Measurements from ENCODE around the gene GABRG3. TPM values are rescaled to one million over a fixed set of nuclear protein-coding genes. Genes with fewer than 3 reads are reported as not detected.

Gene GABRG3
- total RNA-seq, 1 experiment from 2014 or later: not detected

DNA sequence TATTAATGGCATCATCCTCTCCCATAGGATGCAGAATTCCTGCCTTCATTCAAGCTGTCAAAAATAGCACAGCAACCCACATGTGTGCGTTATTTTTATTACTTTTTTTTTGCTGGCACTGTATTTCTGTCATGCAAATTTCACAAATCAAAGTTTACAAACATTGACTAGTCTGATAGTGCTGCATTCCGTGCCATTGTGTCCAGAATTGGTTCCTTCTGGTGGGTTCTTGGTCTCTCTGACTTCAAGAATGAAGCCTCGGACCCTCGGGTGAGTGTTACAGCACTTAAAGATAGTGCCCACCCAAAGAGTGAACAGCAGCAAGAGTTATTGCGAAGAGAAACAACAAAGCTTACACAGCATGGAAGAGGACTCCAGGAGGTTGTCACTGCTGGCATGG is 490.2 kb downstream of the GABRG3 start:
- Mint-ChIP-seq H3K27me3 (ENCODE audit: unreplicated experiment) (no peaks in the 10 kb centered on the region), H3K4me1 (ENCODE audit: low read depth, unreplicated experiment) (no peaks in the 10 kb centered on the region), H3K36me3 (ENCODE audit: insufficient read depth, unreplicated experiment) (no peaks in the 10 kb centered on the region), H3K9me3 (ENCODE audit: low read depth, unreplicated experiment) (peaks cover 5% of the 10 kb centered on the region), H3K4me3 (ENCODE audit: low read depth, unreplicated experiment) (no peak overlapping the region), H3K27ac (ENCODE audit: unreplicated experiment) (no peak overlapping the region)
- CTCF ChIA-PET: no interaction called here
- intact Hi-C loops (cut with micrococcal nuclease; ENCODE audit: unreplicated experiment): no loop called here
- DNase-seq: no peak
- BruUV-seq (replicated peaks): no TSS peak
- TF ChIP-seq, protein P1, sequence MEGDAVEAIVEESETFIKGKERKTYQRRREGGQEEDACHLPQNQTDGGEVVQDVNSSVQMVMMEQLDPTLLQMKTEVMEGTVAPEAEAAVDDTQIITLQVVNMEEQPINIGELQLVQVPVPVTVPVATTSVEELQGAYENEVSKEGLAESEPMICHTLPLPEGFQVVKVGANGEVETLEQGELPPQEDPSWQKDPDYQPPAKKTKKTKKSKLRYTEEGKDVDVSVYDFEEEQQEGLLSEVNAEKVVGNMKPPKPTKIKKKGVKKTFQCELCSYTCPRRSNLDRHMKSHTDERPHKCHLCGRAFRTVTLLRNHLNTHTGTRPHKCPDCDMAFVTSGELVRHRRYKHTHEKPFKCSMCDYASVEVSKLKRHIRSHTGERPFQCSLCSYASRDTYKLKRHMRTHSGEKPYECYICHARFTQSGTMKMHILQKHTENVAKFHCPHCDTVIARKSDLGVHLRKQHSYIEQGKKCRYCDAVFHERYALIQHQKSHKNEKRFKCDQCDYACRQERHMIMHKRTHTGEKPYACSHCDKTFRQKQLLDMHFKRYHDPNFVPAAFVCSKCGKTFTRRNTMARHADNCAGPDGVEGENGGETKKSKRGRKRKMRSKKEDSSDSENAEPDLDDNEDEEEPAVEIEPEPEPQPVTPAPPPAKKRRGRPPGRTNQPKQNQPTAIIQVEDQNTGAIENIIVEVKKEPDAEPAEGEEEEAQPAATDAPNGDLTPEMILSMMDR (IDR thresholded peaks at IDR 0.05; ENCODE audit: unreplicated experiment): no peak

- H3K4me1 Mint-ChIP-seq (ENCODE audit: low read depth, unreplicated experiment): no peaks in the 10 kb centered on the region
- DNase-seq: no peak
- H3K36me3 Mint-ChIP-seq (ENCODE audit: insufficient read depth, unreplicated experiment): no peaks in the 10 kb centered on the region
- CTCF ChIA-PET: no interaction called here
- no peak overlapping the region for H3K27ac Mint-ChIP-seq (ENCODE audit: unreplicated experiment)
- TF ChIP-seq, protein P1 (IDR thresholded peaks at IDR 0.05; ENCODE audit: unreplicated experiment): no peak
- H3K9me3 Mint-ChIP-seq (ENCODE audit: low read depth, unreplicated experiment): peaks cover 5% of the 10 kb centered on the region
- H3K4me3 Mint-ChIP-seq (ENCODE audit: low read depth, unreplicated experiment): no peak overlapping the region
- no peaks in the 10 kb centered on the region for H3K27me3 Mint-ChIP-seq (ENCODE audit: unreplicated experiment)
- no TSS peak for BruUV-seq (replicated peaks)
- intact Hi-C loops (cut with micrococcal nuclease; ENCODE audit: unreplicated experiment): no loop called here
These were observed 492.6 kb downstream of the GABRG3 start for GRCh38 chr15:27463525-27464088.

GRCh38 chr15:27464941-27465612 is 494.1 kb downstream of the GABRG3 start:
- intact Hi-C loops (cut with micrococcal nuclease; ENCODE audit: unreplicated experiment): no loop called here
- Mint-ChIP-seq H3K4me3 (ENCODE audit: low read depth, unreplicated experiment) (no peak overlapping the region), H3K27ac (ENCODE audit: unreplicated experiment) (no peak overlapping the region), H3K4me1 (ENCODE audit: low read depth, unreplicated experiment) (no peaks in the 10 kb centered on the region), H3K9me3 (ENCODE audit: low read depth, unreplicated experiment) (peaks cover 2% of the 10 kb centered on the region), H3K27me3 (ENCODE audit: unreplicated experiment) (no peaks in the 10 kb centered on the region), H3K36me3 (ENCODE audit: insufficient read depth, unreplicated experiment) (no peaks in the 10 kb centered on the region)
- no TSS peak for BruUV-seq (replicated peaks)
- no peak for DNase-seq
- TF ChIP-seq, protein P1 (IDR thresholded peaks at IDR 0.05; ENCODE audit: unreplicated experiment): no peak
- CTCF ChIA-PET: no interaction called here

DNA sequence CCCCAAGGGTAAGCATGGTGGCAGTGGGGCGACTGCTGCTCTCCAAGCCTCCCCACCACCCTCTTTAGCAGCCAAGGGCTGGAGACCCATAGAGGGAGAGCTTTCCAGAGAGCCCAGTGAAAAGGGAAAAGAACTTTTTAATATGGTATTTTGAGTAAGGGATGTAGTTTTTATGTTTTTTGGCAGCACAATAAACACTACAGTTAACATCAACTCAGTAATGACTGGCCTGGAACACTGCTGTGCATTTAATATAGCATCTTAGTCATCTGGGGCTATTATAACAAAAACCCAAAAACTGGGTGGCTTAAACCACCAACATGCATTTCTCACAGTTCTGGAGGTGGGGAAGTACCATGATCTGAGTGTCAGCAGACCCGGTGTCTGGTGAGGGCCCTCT is 495.8 kb downstream of the GABRG3 start:
- Mint-ChIP-seq H3K27ac (ENCODE audit: unreplicated experiment) (no peak overlapping the region), H3K9me3 (ENCODE audit: low read depth, unreplicated experiment) (peaks cover 2% of the 10 kb centered on the region), H3K36me3 (ENCODE audit: insufficient read depth, unreplicated experiment) (no peaks in the 10 kb centered on the region), H3K4me3 (ENCODE audit: low read depth, unreplicated experiment) (no peak overlapping the region), H3K4me1 (ENCODE audit: low read depth, unreplicated experiment) (no peaks in the 10 kb centered on the region), H3K27me3 (ENCODE audit: unreplicated experiment) (no peaks in the 10 kb centered on the region)
- CTCF ChIA-PET: no interaction called here
- TF ChIP-seq, protein P1 (IDR thresholded peaks at IDR 0.05; ENCODE audit: unreplicated experiment): no peak
- no TSS peak for BruUV-seq (replicated peaks)
- intact Hi-C loops (cut with micrococcal nuclease; ENCODE audit: unreplicated experiment): no loop called here
- no peak for DNase-seq

All from Calu3 (cell line).